GM23338 (cell line): Measurements from ENCODE around the gene CERK. TPM values are rescaled to one million over a fixed set of nuclear protein-coding genes. Genes with fewer than 3 reads are reported as not detected.
"Not testable (repeated sequence)": the region's sequence is repeated elsewhere in the genome, so short reads cannot be mapped to it uniquely, and the experiment has no call there.

Source experiments
- ATAC-seq: fragments of 200-7000 bp; cut with Tn5 transposase; 3 replicates; pipeline ENCODE4 v1.9.1; 2020
- DNase-seq: peaks from one replicate; pipeline ENCODE4 v3.0.0-alpha.2; 2015; ENCODE audit warnings: low spot score
- H2AFZ ChIP-seq: fragments of 200-600 bp; sonication (generic); 2 replicates; pipeline ENCODE4 v1.8.0; 2016; ENCODE audit warnings: antibody characterized with exemption, mild to moderate bottlenecking, moderate library complexity
- H3F3A ChIP-seq: fragments of 200-600 bp; sonication (generic); replicated peaks from 2 replicates; pipeline ENCODE4 v1.8.0; 2017; ENCODE audit warnings: antibody characterized with exemption, mixed run types, low read depth
- H3K27ac ChIP-seq: fragments of 200-600 bp; sonication (generic); 2 replicates; pipeline ENCODE4 v1.6.1; 2016; ENCODE audit warnings: low read depth
- H3K27me3 ChIP-seq: fragments of 200-600 bp; sonication (generic); 2 replicates; pipeline ENCODE4 v1.8.0; 2016; ENCODE audit warnings: mild to moderate bottlenecking, mixed run types, moderate library complexity; ENCODE audit not compliant: insufficient read depth
- H3K36me3 ChIP-seq: fragments of 200-600 bp; sonication (generic); 2 replicates; pipeline ENCODE4 v1.8.0; 2016; ENCODE audit warnings: mild to moderate bottlenecking; ENCODE audit not compliant: insufficient read depth
- H3K4me1 ChIP-seq: fragments of 200-600 bp; sonication (generic); 2 replicates; pipeline ENCODE4 v1.8.0; 2016; ENCODE audit warnings: mild to moderate bottlenecking, moderate library complexity; ENCODE audit not compliant: insufficient read depth
- H3K4me2 ChIP-seq: fragments of 200-600 bp; sonication (generic); 2 replicates; pipeline ENCODE4 v1.7.1; 2017; ENCODE audit warnings: mixed run types
- H3K4me3 ChIP-seq: fragments of 200-600 bp; sonication (generic); 2 replicates; pipeline ENCODE4 v1.6.1; 2016; ENCODE audit warnings: mixed run types
- H3K79me2 ChIP-seq: fragments of 200-600 bp; sonication (generic); replicated peaks from 2 replicates; pipeline ENCODE4 v1.8.0; 2017; ENCODE audit warnings: mild to moderate bottlenecking; ENCODE audit not compliant: insufficient read depth
- H3K9me2 ChIP-seq: fragments of 200-600 bp; sonication (generic); 2 replicates; pipeline ENCODE4 v1.8.0; 2017; ENCODE audit not compliant: insufficient read depth
- H4K20me1 ChIP-seq: fragments of 200-600 bp; sonication (generic); replicated peaks from 2 replicates; pipeline ENCODE4 v1.8.0; 2017; ENCODE audit warnings: mild to moderate bottlenecking; ENCODE audit not compliant: insufficient read depth
- H3K27ac Mint-ChIP-seq: 2 replicates; pipeline ENCODE4 v1.8.0; 2020; ENCODE audit warnings: inconsistent platforms, mild to moderate bottlenecking, moderate library complexity, mixed read lengths
- H3K27me3 Mint-ChIP-seq: 3 replicates; pipeline ENCODE4 v1.8.0; 2022; ENCODE audit warnings: low read depth, mild to moderate bottlenecking, moderate library complexity, mixed read lengths, inconsistent platforms; ENCODE audit not compliant: insufficient read depth, poor library complexity
- H3K36me3 Mint-ChIP-seq: 3 replicates; pipeline ENCODE4 v1.8.0; 2021; ENCODE audit warnings: low read depth, mild to moderate bottlenecking, inconsistent platforms, moderate library complexity, mixed read lengths
- H3K4me1 Mint-ChIP-seq: 3 replicates; pipeline ENCODE4 v1.8.0; 2020; ENCODE audit warnings: mild to moderate bottlenecking, inconsistent platforms, mixed read lengths
- H3K4me3 Mint-ChIP-seq: 3 replicates; pipeline ENCODE4 v1.8.0; 2021; ENCODE audit warnings: moderate library complexity, mild to moderate bottlenecking, inconsistent platforms, mixed read lengths
- H3K9me3 Mint-ChIP-seq: 3 replicates; pipeline ENCODE4 v1.8.0; 2020; ENCODE audit warnings: moderate library complexity, mild to moderate bottlenecking, inconsistent platforms, mixed read lengths
- EZH2 ChIP-seq: fragments of 200-600 bp; sonication (generic); IDR thresholded peaks from one replicate; pipeline ENCODE4 v1.8.0; 2017; ENCODE audit warnings: antibody characterized with exemption, mild to moderate bottlenecking, low read depth; ENCODE audit not compliant: unreplicated experiment
- EZH2phosphoT487 ChIP-seq: fragments of 200-600 bp; sonication (generic); IDR thresholded peaks from one replicate; pipeline ENCODE4 v1.8.1; 2018; ENCODE audit warnings: antibody characterized with exemption; ENCODE audit not compliant: unreplicated experiment
- POLR2AphosphoS5 ChIP-seq: IDR thresholded peaks from 2 replicates; pipeline ENCODE4 v1.6.1; 2016; ENCODE audit warnings: antibody characterized with exemption, low read depth
- STAT1 ChIP-seq: IDR thresholded peaks from one replicate; pipeline ENCODE4 v1.6.1; 2016; ENCODE audit warnings: antibody characterized with exemption; ENCODE audit not compliant: unreplicated experiment
- ZNF114 ChIP-seq: fragments of 250-450 bp; sonication (Bioruptor Pico); IDR thresholded peaks from 2 replicates; pipeline ENCODE4 v1.5.0; 2020; ENCODE audit warnings: mild to moderate bottlenecking, moderate library complexity
- polyA plus RNA-seq: library from polyadenylated mRNA; unstranded; fragments of >200 nt; fragmentation: Nextera tagmentation; extraction: Ambion mirVana; gene quantifications from 2 replicates; pipeline ENCODE4 v1.2.1, GENCODE V29; 2016
- total RNA-seq: library from RNA; depleted of rRNA; stranded (reverse); fragments of >200 nt; shearing (Covaris generic); gene quantifications from 2 replicates; pipeline ENCODE4 v1.2.3, GENCODE V29; 2014
- TF ChIP-seq, protein P1 (sequence below), 2 experiments: fragments of 200-600 bp in 1 of 2; sonication (generic) in 1 of 2; conservative IDR thresholded peaks; 2 replicates each; pipeline versions ENCODE4 v1.5.1 to v1.6.1; 2016 to 2017; ENCODE audit warnings: antibody characterized with exemption in 2 of 2, low read depth in 2 of 2, mild to moderate bottlenecking in 2 of 2, moderate library complexity in 1 of 2
- TF ChIP-seq, protein P2 (sequence below): IDR thresholded peaks from one replicate; pipeline ENCODE4 v1.6.1; 2018; ENCODE audit warnings: antibody characterized with exemption; ENCODE audit not compliant: unreplicated experiment
- TF ChIP-seq, protein P3 (sequence below): IDR thresholded peaks from 2 replicates; pipeline ENCODE4 v1.6.1; 2016; ENCODE audit warnings: antibody characterized with exemption

CERK gene
- total and polyA plus RNA-seq, 2 experiments from 2014 or later: 12.7 to 62.9 TPM

DNA sequence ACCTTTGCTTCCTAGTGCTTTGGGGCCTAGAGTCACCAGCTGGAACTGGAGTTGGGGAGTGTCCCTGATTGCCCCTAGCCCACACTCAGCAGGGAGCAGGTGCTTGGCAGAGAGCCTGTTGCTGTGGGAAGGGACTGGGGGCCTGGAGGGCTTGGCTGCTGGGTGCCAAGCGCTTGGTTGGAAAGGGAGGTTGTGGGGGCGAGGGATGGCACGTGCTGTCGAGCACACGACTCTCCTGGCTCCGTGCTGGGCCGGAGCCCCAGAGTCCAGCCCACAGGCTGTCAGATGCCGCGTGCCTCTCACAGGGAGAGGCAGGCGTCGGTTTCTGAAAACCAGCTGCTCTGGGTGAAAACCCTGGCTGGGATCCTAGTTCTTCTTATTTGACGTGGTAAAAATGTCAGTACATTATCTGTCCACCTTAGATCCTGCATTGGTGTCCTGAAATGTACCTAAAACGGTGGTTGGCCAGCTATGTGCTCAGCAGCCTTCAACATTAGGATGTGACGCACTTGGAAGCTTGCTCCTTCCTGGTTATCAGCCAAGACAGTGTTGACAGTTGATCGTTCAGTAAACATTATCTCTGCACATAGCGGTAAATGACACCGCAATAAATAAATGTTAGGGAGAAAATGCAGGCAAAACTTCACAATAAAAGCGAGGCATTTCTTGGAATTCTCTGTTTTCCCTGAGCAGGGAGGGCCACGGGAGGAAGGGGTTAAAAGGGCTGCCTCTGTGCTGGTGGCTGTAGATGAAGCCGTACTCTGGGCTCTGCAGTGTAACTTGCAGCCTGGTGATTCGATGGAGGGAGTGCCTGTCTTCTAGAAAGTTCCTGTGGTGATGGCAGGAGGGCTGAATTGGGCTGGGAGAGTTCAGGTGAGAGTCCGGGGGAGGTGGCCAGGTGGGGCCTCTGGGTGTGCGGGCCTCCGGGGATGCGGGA is 88.6 kb downstream of the CERK start:
- Mint-ChIP-seq H3K27me3 (peaks cover 11% of the 10 kb centered on the region), H3K4me3 (no peak overlapping the region), H3K9me3 (no peaks in the 10 kb centered on the region), H3K27ac (peak overlapping the region; percentile 51), H3K36me3 (no peaks in the 10 kb centered on the region; the same call in 2 of the 3 replicates), H3K4me1 (peaks cover 13% of the 10 kb centered on the region)
- Histone ChIP-seq H2AFZ (no peak overlapping the region), H3K79me2 (no peaks in the 10 kb centered on the region), H3K27me3 (no peaks in the 10 kb centered on the region), H3F3A (no peaks in the 10 kb centered on the region), H3K9me2 (0 out of 2 replicates have a peak, but pooled peaks cover 8% of the 10 kb centered on the region), H4K20me1 (no peaks in the 10 kb centered on the region), H3K36me3 (no peaks in the 10 kb centered on the region), H3K4me1 (no peaks in the 10 kb centered on the region), H3K4me2 (no peak overlapping the region), H3K27ac (no peak overlapping the region), H3K4me3 (no peak overlapping the region)
- ATAC-seq: no peak
- no peak for DNase-seq
- TF ChIP-seq, protein P1, sequence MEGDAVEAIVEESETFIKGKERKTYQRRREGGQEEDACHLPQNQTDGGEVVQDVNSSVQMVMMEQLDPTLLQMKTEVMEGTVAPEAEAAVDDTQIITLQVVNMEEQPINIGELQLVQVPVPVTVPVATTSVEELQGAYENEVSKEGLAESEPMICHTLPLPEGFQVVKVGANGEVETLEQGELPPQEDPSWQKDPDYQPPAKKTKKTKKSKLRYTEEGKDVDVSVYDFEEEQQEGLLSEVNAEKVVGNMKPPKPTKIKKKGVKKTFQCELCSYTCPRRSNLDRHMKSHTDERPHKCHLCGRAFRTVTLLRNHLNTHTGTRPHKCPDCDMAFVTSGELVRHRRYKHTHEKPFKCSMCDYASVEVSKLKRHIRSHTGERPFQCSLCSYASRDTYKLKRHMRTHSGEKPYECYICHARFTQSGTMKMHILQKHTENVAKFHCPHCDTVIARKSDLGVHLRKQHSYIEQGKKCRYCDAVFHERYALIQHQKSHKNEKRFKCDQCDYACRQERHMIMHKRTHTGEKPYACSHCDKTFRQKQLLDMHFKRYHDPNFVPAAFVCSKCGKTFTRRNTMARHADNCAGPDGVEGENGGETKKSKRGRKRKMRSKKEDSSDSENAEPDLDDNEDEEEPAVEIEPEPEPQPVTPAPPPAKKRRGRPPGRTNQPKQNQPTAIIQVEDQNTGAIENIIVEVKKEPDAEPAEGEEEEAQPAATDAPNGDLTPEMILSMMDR (conservative IDR thresholded peaks at IDR 0.05; ENCODE audit: low read depth in 2 of 2): no peak
- TF ChIP-seq EZH2phosphoT487 (no peak), STAT1 (no peak), POLR2AphosphoS5 (no peak)

DNA sequence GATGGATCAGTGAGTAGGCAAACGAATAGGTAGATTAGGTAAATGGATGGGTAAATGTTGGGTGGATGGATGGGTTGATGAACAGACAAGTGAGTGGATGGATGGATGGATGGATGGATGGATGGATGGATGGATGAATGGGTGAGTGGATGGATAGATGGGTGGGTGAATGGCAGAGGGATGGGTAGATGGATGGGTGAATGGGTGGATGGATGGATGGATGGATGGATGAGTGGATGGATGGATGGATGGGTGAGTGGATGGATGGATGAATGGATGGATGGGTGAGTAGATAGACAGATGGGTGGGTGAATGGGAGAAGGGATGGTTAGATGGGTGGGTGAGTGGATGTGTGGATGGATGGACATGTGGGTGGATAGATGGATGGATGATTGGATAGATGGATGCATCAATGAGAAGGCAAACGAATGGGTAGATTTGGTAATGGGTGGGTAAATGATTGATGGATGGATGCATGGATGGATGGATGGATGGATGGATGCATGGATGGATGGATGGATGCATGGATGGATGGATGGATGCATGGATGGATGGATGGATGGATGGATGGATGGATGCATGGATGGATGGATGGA is 89.7 kb downstream of the CERK start:
- not testable (repeated sequence) for H3K36me3 Mint-ChIP-seq, H3K36me3 ChIP-seq, H3K9me3 Mint-ChIP-seq, H3K79me2 ChIP-seq, H3K27ac Mint-ChIP-seq, H3K4me3 ChIP-seq, H3K4me3 Mint-ChIP-seq, H2AFZ ChIP-seq, H3F3A ChIP-seq, H3K9me2 ChIP-seq, H3K27me3 ChIP-seq, H3K4me1 ChIP-seq, DNase-seq, H3K4me2 ChIP-seq, H4K20me1 ChIP-seq, ATAC-seq, H3K27ac ChIP-seq
- H3K27me3 Mint-ChIP-seq: peaks cover 13% of the 10 kb centered on the region
- H3K4me1 Mint-ChIP-seq: peaks cover 13% of the 10 kb centered on the region

DNA sequence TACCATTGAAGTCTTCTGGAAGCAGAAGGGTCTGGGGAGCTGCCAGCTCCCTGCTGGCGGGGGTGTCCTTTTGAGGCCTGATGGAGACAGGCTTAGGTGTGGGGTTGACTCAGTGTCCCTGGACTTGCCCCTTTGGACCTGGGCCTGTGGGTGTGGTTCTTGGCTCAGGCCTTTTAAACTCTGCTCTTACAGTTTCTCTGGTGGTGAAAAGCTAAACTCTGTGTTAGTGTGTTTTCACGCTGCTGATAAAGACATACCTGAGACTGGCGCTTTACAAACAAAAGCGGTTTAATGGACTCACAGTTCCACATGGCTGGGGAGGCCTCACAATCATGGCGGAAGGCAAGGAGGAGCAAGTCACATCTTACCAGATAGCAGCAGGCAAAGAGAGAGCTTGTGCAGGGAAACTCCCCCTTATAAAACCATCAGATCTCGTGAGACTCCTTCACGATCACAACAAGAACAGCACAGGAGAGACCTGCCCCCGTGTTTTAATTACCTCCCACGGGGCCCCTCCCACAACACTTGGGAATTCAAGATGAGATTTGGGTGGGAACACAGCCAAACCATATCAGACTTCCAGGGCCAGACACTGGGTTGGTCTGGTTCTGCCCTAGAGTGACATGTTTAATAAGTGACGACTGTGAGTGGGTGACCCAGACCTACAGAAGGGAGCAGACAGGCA is 91.4 kb downstream of the CERK start:
- H3K4me3 ChIP-seq: no peak overlapping the region
- ATAC-seq: no peak
- no peak for DNase-seq
- peaks cover 3% of the 10 kb centered on the region; the same call in 1 of the 3 replicates for H3K4me1 Mint-ChIP-seq
- H3K27ac Mint-ChIP-seq: no peak overlapping the region
- 0 out of 2 replicates have a peak, but pooled peaks cover 15% of the 10 kb centered on the region for H3K9me2 ChIP-seq
- no peak overlapping the region for H2AFZ ChIP-seq
- H3K36me3 Mint-ChIP-seq: peaks cover 6% of the 10 kb centered on the region; the same call in 2 of the 3 replicates
- no peaks in the 10 kb centered on the region for H3K4me1 ChIP-seq
- no peaks in the 10 kb centered on the region for H3K36me3 ChIP-seq
- H3K27me3 Mint-ChIP-seq: peaks cover 14% of the 10 kb centered on the region
- no peaks in the 10 kb centered on the region; the same call in 2 of the 3 replicates for H3K9me3 Mint-ChIP-seq
- H4K20me1 ChIP-seq: no peaks in the 10 kb centered on the region
- no peaks in the 10 kb centered on the region for H3K79me2 ChIP-seq
- no peak overlapping the region for H3K4me2 ChIP-seq
- H3K27me3 ChIP-seq: no peaks in the 10 kb centered on the region
- no peaks in the 10 kb centered on the region for H3F3A ChIP-seq
- no peak overlapping the region for H3K27ac ChIP-seq
- no peak overlapping the region for H3K4me3 Mint-ChIP-seq
- TF ChIP-seq, protein P2, sequence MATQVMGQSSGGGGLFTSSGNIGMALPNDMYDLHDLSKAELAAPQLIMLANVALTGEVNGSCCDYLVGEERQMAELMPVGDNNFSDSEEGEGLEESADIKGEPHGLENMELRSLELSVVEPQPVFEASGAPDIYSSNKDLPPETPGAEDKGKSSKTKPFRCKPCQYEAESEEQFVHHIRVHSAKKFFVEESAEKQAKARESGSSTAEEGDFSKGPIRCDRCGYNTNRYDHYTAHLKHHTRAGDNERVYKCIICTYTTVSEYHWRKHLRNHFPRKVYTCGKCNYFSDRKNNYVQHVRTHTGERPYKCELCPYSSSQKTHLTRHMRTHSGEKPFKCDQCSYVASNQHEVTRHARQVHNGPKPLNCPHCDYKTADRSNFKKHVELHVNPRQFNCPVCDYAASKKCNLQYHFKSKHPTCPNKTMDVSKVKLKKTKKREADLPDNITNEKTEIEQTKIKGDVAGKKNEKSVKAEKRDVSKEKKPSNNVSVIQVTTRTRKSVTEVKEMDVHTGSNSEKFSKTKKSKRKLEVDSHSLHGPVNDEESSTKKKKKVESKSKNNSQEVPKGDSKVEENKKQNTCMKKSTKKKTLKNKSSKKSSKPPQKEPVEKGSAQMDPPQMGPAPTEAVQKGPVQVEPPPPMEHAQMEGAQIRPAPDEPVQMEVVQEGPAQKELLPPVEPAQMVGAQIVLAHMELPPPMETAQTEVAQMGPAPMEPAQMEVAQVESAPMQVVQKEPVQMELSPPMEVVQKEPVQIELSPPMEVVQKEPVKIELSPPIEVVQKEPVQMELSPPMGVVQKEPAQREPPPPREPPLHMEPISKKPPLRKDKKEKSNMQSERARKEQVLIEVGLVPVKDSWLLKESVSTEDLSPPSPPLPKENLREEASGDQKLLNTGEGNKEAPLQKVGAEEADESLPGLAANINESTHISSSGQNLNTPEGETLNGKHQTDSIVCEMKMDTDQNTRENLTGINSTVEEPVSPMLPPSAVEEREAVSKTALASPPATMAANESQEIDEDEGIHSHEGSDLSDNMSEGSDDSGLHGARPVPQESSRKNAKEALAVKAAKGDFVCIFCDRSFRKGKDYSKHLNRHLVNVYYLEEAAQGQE: no peak
- TF ChIP-seq EZH2phosphoT487 (no peak), STAT1 (no peak), ZNF114 (CRISPR knock-in tag) (no peak), EZH2 (no peak)
- TF ChIP-seq, protein P3, sequence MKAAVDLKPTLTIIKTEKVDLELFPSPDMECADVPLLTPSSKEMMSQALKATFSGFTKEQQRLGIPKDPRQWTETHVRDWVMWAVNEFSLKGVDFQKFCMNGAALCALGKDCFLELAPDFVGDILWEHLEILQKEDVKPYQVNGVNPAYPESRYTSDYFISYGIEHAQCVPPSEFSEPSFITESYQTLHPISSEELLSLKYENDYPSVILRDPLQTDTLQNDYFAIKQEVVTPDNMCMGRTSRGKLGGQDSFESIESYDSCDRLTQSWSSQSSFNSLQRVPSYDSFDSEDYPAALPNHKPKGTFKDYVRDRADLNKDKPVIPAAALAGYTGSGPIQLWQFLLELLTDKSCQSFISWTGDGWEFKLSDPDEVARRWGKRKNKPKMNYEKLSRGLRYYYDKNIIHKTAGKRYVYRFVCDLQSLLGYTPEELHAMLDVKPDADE: no peak
